Breast epithelium (tissue), 3 donors: Measurements from ENCODE around the gene EME2.

Experiments used
- CTCF ChIP-seq, 3 donors: fragments of 450-650 bp; IDR thresholded peaks; one replicate each; pipeline ENCODE4 v1.5.1; 2016 to 2017; ENCODE audit warnings: antibody characterized with exemption in 3 of 3, mild to moderate bottlenecking in 3 of 3, moderate library complexity in 3 of 3
- POLR2A ChIP-seq: fragments of 450-650 bp; IDR thresholded peaks from one replicate; pipeline ENCODE4 v1.6.1; 2016; ENCODE audit warnings: antibody characterized with exemption, mild to moderate bottlenecking, moderate library complexity
- POLR2AphosphoS5 ChIP-seq, 3 donors: sonication (generic); formaldehyde crosslinking; IDR thresholded peaks; one replicate each; pipeline ENCODE4 v1.6.1; 2017; ENCODE audit warnings: antibody characterized with exemption in 3 of 3

GRCh38 chr16:1773703-1774447 is 1.3 kb downstream of the EME2 start:
- TF ChIP-seq CTCF (IDR thresholded peaks at IDR 0.05) (no peak), POLR2A (no peak), POLR2AphosphoS5 (IDR thresholded peaks at IDR 0.05) (no peak)
